HepG2 (cell line): ENCODE results near the gene KIF3C. TPM values are rescaled to one million over a fixed set of nuclear protein-coding genes. Genes with fewer than 3 reads are reported as not detected.

Source experiments
- BHLHE40 ChIP-seq: IDR thresholded peaks from 2 replicates; pipeline ENCODE4 v1.6.1; 2011; ENCODE audit warnings: low read length, improper control_type of control experiment
- E2F2 ChIP-seq: sonication (generic); formaldehyde crosslinking; IDR thresholded peaks from 2 replicates; pipeline ENCODE4 v1.4.0; 2020; ENCODE audit warnings: missing genetic modification reagents, borderline replicate concordance
- ELF3 ChIP-seq: IDR thresholded peaks from 2 replicates; pipeline ENCODE4 v1.6.1; 2016; ENCODE audit warnings: missing genetic modification reagents, missing compliant biosample characterization
- HNRNPL ChIP-seq: fragments of 200-400 bp; formaldehyde crosslinking; IDR thresholded peaks from 2 replicates; pipeline ENCODE4 v1.6.1; 2017; ENCODE audit warnings: mild to moderate bottlenecking, low read depth, low read length
- HOMEZ ChIP-seq: IDR thresholded peaks from 2 replicates; pipeline ENCODE4 v1.6.1; 2016; ENCODE audit warnings: low read depth
- KAT8 ChIP-seq: IDR thresholded peaks from 2 replicates; pipeline ENCODE4 v1.6.1; 2016; ENCODE audit warnings: missing genetic modification reagents, missing compliant biosample characterization
- KMT2B ChIP-seq: IDR thresholded peaks from 2 replicates; pipeline ENCODE4 v1.6.1; 2016; ENCODE audit warnings: missing genetic modification reagents, missing compliant biosample characterization
- RERE ChIP-seq: IDR thresholded peaks from 2 replicates; pipeline ENCODE4 v1.6.1; 2016; ENCODE audit warnings: low read depth, missing genetic modification reagents, missing compliant biosample characterization
- RNF2 ChIP-seq: fragments of 450-650 bp; conservative IDR thresholded peaks from 2 replicates; pipeline ENCODE4 v1.6.1; 2016; ENCODE audit warnings: low read depth
- SSRP1 ChIP-seq: IDR thresholded peaks from 2 replicates; pipeline ENCODE4 v1.6.1; 2016; ENCODE audit warnings: control low read depth
- TEAD3 ChIP-seq: optimal IDR thresholded peaks from 2 replicates; pipeline ENCODE3; 2016; ENCODE audit warnings: borderline replicate concordance
- TSC22D2 ChIP-seq: sonication (generic); formaldehyde crosslinking; IDR thresholded peaks from 2 replicates; pipeline ENCODE4 v1.5.1; 2020; ENCODE audit warnings: missing genetic modification reagents, mild to moderate bottlenecking, borderline replicate concordance
- YEATS2 ChIP-seq: sonication (generic); formaldehyde crosslinking; IDR thresholded peaks from 2 replicates; pipeline ENCODE4 v1.4.0; 2020; ENCODE audit warnings: missing genetic modification reagents, borderline replicate concordance
- ZNF24 ChIP-seq: fragments of 450-650 bp; IDR thresholded peaks from 2 replicates; pipeline ENCODE4 v1.6.1; 2017; ENCODE audit warnings: antibody characterized with exemption, mild to moderate bottlenecking
- ZNF543 ChIP-seq: sonication (generic); formaldehyde crosslinking; IDR thresholded peaks from 2 replicates; pipeline ENCODE4 v1.4.0; 2020; ENCODE audit warnings: mild to moderate bottlenecking, missing genetic modification reagents
- ZNF792 ChIP-seq: IDR thresholded peaks from 2 replicates; pipeline ENCODE4 v1.6.1; 2016
- polyA plus RNA-seq, 8 experiments: library from polyadenylated mRNA; depleted of rRNA in 3 of 8; stranded (reverse) in 7 of 8; unstranded in 1 of 8; fragments of >200 nt; fragmentation: Illumina TruSeq in 4 of 8; extraction: Trizol in 4 of 8; gene quantifications; 2 replicates each; pipeline versions ENCODE4 v1.2.1 to v1.2.3, GENCODE V29; 2011 to 2016; ENCODE audit warnings: low read depth in 4 of 8, missing spikeins in 1 of 8, mixed read lengths in 1 of 8; ENCODE audit not compliant: insufficient read depth in 1 of 8
- total RNA-seq, 5 experiments: library from RNA; depleted of rRNA; stranded (reverse); fragments of >200 nt; fragmentation: Illumina TruSeq; extraction: Trizol; gene quantifications; 2 replicates each; pipeline ENCODE4 v1.2.3, GENCODE V29; 2016; ENCODE audit warnings: low read depth in 1 of 5
- TF ChIP-seq, protein P1 (sequence below): sonication (generic); formaldehyde crosslinking; IDR thresholded peaks from 2 replicates; pipeline ENCODE4 v1.5.1; 2020; ENCODE audit warnings: missing genetic modification reagents, mild to moderate bottlenecking, borderline replicate concordance
- TF ChIP-seq, protein P2 (sequence below), 2 experiments: sonication (generic) in 1 of 2; formaldehyde crosslinking in 1 of 2; IDR thresholded peaks; 2 replicates each; pipeline versions ENCODE4 v1.4.0 to v1.6.1; 2018 to 2020; ENCODE audit warnings: missing genetic modification reagents in 2 of 2, borderline replicate concordance in 1 of 2, low read depth in 1 of 2, mild to moderate bottlenecking in 1 of 2, missing biosample characterization in 1 of 2

Gene KIF3C
- total and polyA plus RNA-seq, 2 of the 13 experiments (the other 11 are each of a cell fraction or from before 2014, with no cell fraction given), result 3.6 to 4.9 TPM

DNA sequence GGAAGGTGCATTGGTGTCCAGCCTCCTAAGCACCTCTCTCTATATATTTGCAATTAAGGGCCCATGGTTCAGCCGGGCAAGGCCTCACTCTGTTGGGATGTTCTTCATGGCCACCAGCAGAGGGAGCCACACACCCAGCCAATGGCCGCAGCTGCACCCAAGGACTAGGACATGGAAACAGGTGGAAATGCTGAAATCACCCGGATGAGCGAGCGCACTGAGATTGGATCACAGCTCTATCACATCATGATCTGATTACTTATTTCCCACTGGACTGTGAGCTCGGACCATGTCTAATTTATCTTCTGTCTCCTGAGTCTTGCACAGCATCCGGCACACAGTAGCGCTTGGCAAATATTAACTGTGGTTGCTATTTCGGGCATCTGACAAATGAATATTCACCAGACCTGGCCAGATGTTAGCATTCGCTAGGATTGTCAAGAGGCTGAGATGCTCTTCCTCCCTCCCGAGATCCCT, 31.2 kb downstream of the KIF3C start (continued):
- TF ChIP-seq E2F2 (CRISPR knock-in tag) (no peak), KMT2B (CRISPR knock-in tag) (0 out of 2 replicates have a peak, but pooled peaks have one; percentile 33), HNRNPL (no peak), BHLHE40 (peak; percentile 49; the same call in 1 of the 2 replicates), RERE (CRISPR knock-in tag) (no peak; the same call in 1 of the 2 replicates), YEATS2 (CRISPR knock-in tag) (peak; percentile 84; the same call in 1 of the 2 replicates), RNF2 (no peak), TSC22D2 (CRISPR knock-in tag) (0 out of 2 replicates have a peak, but pooled peaks have one; percentile 70), ZNF24 (0 out of 2 replicates have a peak, but pooled peaks have one; percentile 42), ELF3 (CRISPR knock-in tag) (peak; percentile 71), ZNF543 (no peak), KAT8 (CRISPR knock-in tag) (peak; percentile 71), TEAD3 (peak; percentile 74), HOMEZ (CRISPR knock-in tag) (peak; percentile 82), SSRP1 (CRISPR knock-in tag) (peak; percentile 94), ZNF792 (0 out of 2 replicates have a peak, but pooled peaks have one; percentile 65)
- TF ChIP-seq, protein P1, sequence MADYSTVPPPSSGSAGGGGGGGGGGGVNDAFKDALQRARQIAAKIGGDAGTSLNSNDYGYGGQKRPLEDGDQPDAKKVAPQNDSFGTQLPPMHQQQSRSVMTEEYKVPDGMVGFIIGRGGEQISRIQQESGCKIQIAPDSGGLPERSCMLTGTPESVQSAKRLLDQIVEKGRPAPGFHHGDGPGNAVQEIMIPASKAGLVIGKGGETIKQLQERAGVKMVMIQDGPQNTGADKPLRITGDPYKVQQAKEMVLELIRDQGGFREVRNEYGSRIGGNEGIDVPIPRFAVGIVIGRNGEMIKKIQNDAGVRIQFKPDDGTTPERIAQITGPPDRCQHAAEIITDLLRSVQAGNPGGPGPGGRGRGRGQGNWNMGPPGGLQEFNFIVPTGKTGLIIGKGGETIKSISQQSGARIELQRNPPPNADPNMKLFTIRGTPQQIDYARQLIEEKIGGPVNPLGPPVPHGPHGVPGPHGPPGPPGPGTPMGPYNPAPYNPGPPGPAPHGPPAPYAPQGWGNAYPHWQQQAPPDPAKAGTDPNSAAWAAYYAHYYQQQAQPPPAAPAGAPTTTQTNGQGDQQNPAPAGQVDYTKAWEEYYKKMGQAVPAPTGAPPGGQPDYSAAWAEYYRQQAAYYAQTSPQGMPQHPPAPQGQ (CRISPR knock-in tag), result no peak
- TF ChIP-seq, protein P2, sequence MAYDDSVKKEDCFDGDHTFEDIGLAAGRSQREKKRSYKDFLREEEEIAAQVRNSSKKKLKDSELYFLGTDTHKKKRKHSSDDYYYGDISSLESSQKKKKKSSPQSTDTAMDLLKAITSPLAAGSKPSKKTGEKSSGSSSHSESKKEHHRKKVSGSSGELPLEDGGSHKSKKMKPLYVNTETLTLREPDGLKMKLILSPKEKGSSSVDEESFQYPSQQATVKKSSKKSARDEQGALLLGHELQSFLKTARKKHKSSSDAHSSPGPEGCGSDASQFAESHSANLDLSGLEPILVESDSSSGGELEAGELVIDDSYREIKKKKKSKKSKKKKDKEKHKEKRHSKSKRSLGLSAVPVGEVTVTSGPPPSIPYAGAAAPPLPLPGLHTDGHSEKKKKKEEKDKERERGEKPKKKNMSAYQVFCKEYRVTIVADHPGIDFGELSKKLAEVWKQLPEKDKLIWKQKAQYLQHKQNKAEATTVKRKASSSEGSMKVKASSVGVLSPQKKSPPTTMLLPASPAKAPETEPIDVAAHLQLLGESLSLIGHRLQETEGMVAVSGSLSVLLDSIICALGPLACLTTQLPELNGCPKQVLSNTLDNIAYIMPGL (CRISPR knock-in tag; IDR thresholded peaks at IDR 0.05; ENCODE audit: borderline replicate concordance in 1 of 2, low read depth in 1 of 2), result peak; percentile 52 to 85; a peak in 3 of 4 replicates
